Right lobe of liver (tissue), 6 donors: Measurements from ENCODE around the gene LDB1. TPM values are rescaled to one million over a fixed set of nuclear protein-coding genes. Genes with fewer than 3 reads are reported as not detected.
A peak's percentile ranks its signal among the peaks of the same experiment; 100 is the strongest.

ENCODE experiments used
- ATAC-seq, 4 donors: fragments of 200-7000 bp; cut with Tn5 transposase; one replicate each; pipeline ENCODE4 v1.9.1; 2020; ENCODE audit warnings: mild to moderate bottlenecking in 4 of 4, moderate library complexity in 4 of 4
- DNase-seq, 3 donors: peaks; one replicate each; pipeline ENCODE4 v3.0.0-alpha.2; 2020
- H3K27ac ChIP-seq, 3 donors: fragments of 200-600 bp; one replicate each; pipeline ENCODE4 v1.8.0; 2022
- H3K27me3 ChIP-seq, 2 donors: fragments of 200-600 bp; one replicate each; pipeline ENCODE4 v1.8.0; 2022
- H3K36me3 ChIP-seq, 4 donors: fragments of 200-600 bp; sonication (generic) in 1 of 4; one replicate each; pipeline versions ENCODE4 v1.5.1 to v1.8.0; 2017 to 2022; ENCODE audit warnings: control low read depth in 1 of 4
- H3K4me1 ChIP-seq, 4 donors: fragments of 200-600 bp; sonication (generic) in 1 of 4; one replicate each; pipeline versions ENCODE4 v1.5.1 to v1.8.0; 2017 to 2022; ENCODE audit warnings: control low read depth in 1 of 4
- H3K4me3 ChIP-seq, 3 donors: fragments of 200-600 bp; one replicate each; pipeline ENCODE4 v1.8.0; 2022
- H3K9me3 ChIP-seq, 4 donors: fragments of 200-600 bp; sonication (generic) in 1 of 4; one replicate each; pipeline versions ENCODE4 v1.5.1 to v1.8.0; 2017 to 2022; ENCODE audit warnings: control low read depth in 1 of 4
- CTCF ChIP-seq, 4 donors: fragments of 200-600 bp in 3 of 4; fragments of 450-650 bp in 1 of 4; IDR thresholded peaks; one replicate each; pipeline versions ENCODE4 v1.5.1 to v1.8.0; 2016 to 2022; ENCODE audit warnings: antibody characterized with exemption in 4 of 4, mild to moderate bottlenecking in 2 of 4
- POLR2A ChIP-seq: fragments of 450-650 bp; IDR thresholded peaks from one replicate; pipeline ENCODE4 v1.6.1; 2017; ENCODE audit warnings: antibody characterized with exemption, mild to moderate bottlenecking
- WGBS: methylation state at CpG from one replicate; pipeline ENCODE4 v1.1.6; 2018; ENCODE audit warnings: low coverage, low lambda C conversion rate; ENCODE audit not compliant: insufficient coverage; ENCODE audit errors: missing lambda C conversion rate; 5-methylcytosine and 5-hydroxymethylcytosine counted together
- intact Hi-C, 2 donors: fragments of 100-400 bp; cut with DNase I; formaldehyde crosslinking; loops; one replicate each; pipeline versions ENCODE4 v1.11.2 to v1.14.1; 2022
- long read RNA-seq: library from polyadenylated mRNA; unstranded; transcript quantifications from one replicate; pipeline ENCODE4 v2.0.0, GENCODE V29; 2019
- total RNA-seq, 6 experiments: library from RNA; depleted of rRNA in 2 of 6; stranded (reverse); fragments of >200 nt in 2 of 6; fragmentation: NEBNext Ultra II Directional in 3 of 6; extraction: Animal tissue kit (Norgen Biotek cat#: 25700) in 3 of 6; gene quantifications; one replicate each; pipeline versions ENCODE4 v1.1.0 to v1.2.4, GENCODE V29; 2016 to 2023
- donor health status: DM: no; HTN: yes; CAD: no.
- donor health status: DM: no; HTN: no; CAD: no.
- donor health status: DM: no; HTN: no; CAD: no.
- donor health status: DM: no; HTN: yes; CAD: no.
- donor health status: DM: no; HTN: yes; CAD: no.

The LDB1 gene, protein sequence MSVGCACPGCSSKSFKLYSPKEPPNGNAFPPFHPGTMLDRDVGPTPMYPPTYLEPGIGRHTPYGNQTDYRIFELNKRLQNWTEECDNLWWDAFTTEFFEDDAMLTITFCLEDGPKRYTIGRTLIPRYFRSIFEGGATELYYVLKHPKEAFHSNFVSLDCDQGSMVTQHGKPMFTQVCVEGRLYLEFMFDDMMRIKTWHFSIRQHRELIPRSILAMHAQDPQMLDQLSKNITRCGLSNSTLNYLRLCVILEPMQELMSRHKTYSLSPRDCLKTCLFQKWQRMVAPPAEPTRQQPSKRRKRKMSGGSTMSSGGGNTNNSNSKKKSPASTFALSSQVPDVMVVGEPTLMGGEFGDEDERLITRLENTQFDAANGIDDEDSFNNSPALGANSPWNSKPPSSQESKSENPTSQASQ
- total RNA-seq: 10 to 100 TPM; 11.2 to 14.7 (median 13.0) TPM
- long read RNA-seq, partial matches to known transcripts: 3 of 3 reads
- long read RNA-seq, other reads (novel, unspliced or antisense): 0 of 3 reads

GRCh38 chr10:102120142-102120990 is at the start of gene LDB1:
Gene LDB1, minus strand, starts transcription at chr10:102120368. Its CDS starts 258 bp downstream, at chr10:102120110.
- Histone ChIP-seq H3K36me3 (no peaks in the 10 kb centered on the region), H3K4me1 (peaks cover 0 to 34% (median 14%) of the 10 kb centered on the region in 4 donors), H3K27me3 (no peaks in the 10 kb centered on the region), H3K4me3 (peak within 1 kb of the TSS; percentile 50 to 74 (median 71)), H3K27ac (peak within 1 kb of the TSS; percentile 80 to 93 (median 81)), H3K9me3 (no peaks in the 10 kb centered on the region)
- intact Hi-C loops: no loop called here
- peak; percentile 82 to 84 (median 83) for DNase-seq
- ATAC-seq: peak; percentile 65 to 82 (median 79)
- TF ChIP-seq CTCF (IDR thresholded peaks at IDR 0.05): peak in 2 of 4 donors; percentile 12 to 22
- peak; percentile 86 for TF ChIP-seq POLR2A
- WGBS: 1% methylated on average over 21 of the region's 104 CpGs

GRCh38 chr10:102167861-102168260 is 47.7 kb upstream of the LDB1 start:
- intact Hi-C loops: no loop called here
- Histone ChIP-seq H3K9me3 (no peaks in the 10 kb centered on the region), H3K27ac (no peak overlapping the region), H3K4me3 (no peak overlapping the region), H3K27me3 (no peaks in the 10 kb centered on the region), H3K36me3 (peaks cover 0 to 14% (median 6%) of the 10 kb centered on the region in 4 donors), H3K4me1 (peaks cover 0 to 9% (median 0%) of the 10 kb centered on the region in 4 donors)
- ATAC-seq: no peak
- 27% methylated on average over 1 of the region's 1 CpG for WGBS
- no peak for DNase-seq
- TF ChIP-seq CTCF (IDR thresholded peaks at IDR 0.05): no peak
- no peak for TF ChIP-seq POLR2A

DNA sequence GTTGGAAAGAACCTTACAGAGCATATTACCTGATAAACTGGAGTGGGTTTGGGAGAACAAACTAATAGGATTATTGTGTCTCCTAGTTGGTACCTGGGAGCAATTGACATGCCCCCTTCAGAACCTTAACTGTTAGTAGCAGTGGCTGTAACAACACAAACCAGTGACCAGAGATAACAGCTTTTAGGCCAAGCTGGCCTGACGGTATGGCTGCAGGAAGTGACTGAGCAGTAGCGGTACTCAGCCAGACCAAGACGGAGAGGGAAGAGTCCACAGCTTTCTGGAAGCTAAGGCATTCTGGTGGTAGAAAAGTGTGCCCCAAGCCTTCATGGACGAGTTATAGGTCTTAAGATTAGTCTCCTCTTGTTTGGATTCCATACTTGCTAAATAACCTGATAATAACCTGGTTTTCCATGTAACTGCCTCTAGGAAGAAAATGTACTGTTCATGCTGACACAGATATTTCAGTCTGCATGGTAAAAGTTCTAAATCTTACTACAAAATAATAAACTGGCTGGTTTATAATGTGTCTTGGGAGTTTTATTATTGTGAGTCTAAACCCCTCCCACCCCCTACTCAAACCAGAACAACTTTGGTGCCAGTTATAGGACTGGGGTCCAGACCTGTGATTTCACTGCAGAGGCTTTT is 43.3 kb upstream of the LDB1 start:
- 72% methylated on average over 4 of the region's 4 CpGs for WGBS
- no peak for ATAC-seq
- Histone ChIP-seq H3K9me3 (no peaks in the 10 kb centered on the region), H3K4me3 (no peak overlapping the region), H3K36me3 (peaks cover 17 to 57% (median 39%) of the 10 kb centered on the region in 4 donors), H3K4me1 (no peaks in the 10 kb centered on the region), H3K27me3 (no peaks in the 10 kb centered on the region), H3K27ac (no peak overlapping the region)
- TF ChIP-seq POLR2A: no peak
- no peak for TF ChIP-seq CTCF (IDR thresholded peaks at IDR 0.05)
- DNase-seq: no peak
- intact Hi-C loops: no loop called here

DNA sequence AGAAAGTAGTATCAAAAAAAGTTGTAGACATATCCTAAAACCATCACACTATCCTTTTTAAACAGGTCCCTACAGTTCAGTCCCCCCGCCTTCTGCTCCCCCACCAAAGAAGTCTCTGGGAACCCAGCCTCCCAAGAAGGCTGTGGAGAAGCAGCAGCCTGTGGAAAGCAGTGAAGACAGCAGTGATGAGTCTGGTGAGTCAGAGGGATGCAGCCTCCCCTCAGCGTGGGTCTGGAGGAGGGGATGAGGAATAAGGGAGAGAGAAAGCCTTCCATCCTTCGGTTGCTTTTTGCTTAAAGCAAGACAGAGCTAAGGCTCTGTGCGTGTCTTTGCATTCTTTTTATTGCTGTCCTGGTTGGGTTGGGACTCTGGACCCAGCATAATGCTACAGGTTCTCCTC is 39.7 kb upstream of the LDB1 start:
- DNase-seq (no peak), ATAC-seq (no peak)

More for the DNA sequence above, 39.7 kb upstream of the LDB1 start:
- H3K27ac ChIP-seq: no peak overlapping the region
- 93% methylated on average over 3 of the region's 4 CpGs for WGBS
- intact Hi-C loops: no loop called here
- peaks cover 17 to 71% (median 50%) of the 10 kb centered on the region in 4 donors for H3K36me3 ChIP-seq
- TF ChIP-seq POLR2A (no peak), CTCF (IDR thresholded peaks at IDR 0.05) (no peak)
- H3K4me3 ChIP-seq: no peak overlapping the region
- H3K9me3 ChIP-seq: no peaks in the 10 kb centered on the region
- peaks cover 0 to 9% (median 3%) of the 10 kb centered on the region in 4 donors for H3K4me1 ChIP-seq
- no peaks in the 10 kb centered on the region for H3K27me3 ChIP-seq
